ENCODE data around the gene MARCHF3.

Gene MARCHF3

GRCh38 chr5:126963822-126964375 is 66.5 kb downstream of the MARCHF3 start:
- H3K4me3 ChIP-seq (replicated peaks; ENCODE audit: low read depth, low read length), result no peak overlapping the region
- TF ChIP-seq CTCF (IDR thresholded peaks at IDR 0.05; ENCODE audit: low read depth, low read length, missing control alignments), result no peak
- no peak for DNase-seq (ENCODE audit: extremely low read depth, low read depth)

GRCh38 chr5:126961702-126962101 is 68.7 kb downstream of the MARCHF3 start:
- no peak overlapping the region for H3K4me3 ChIP-seq (replicated peaks; ENCODE audit: low read depth, low read length)
- no peak for DNase-seq (ENCODE audit: extremely low read depth, low read depth)
- no peak for TF ChIP-seq CTCF (IDR thresholded peaks at IDR 0.05; ENCODE audit: low read depth, low read length, missing control alignments)

- TF ChIP-seq CTCF (IDR thresholded peaks at IDR 0.05; ENCODE audit: low read depth, low read length, missing control alignments), result no peak
- no peak for DNase-seq (ENCODE audit: extremely low read depth, low read depth)
- H3K4me3 ChIP-seq (replicated peaks; ENCODE audit: low read depth, low read length), result no peak overlapping the region
Measured at GRCh38 chr5:126961128-126961527, 69.2 kb downstream of the MARCHF3 start.

- no peak for TF ChIP-seq CTCF (IDR thresholded peaks at IDR 0.05; ENCODE audit: low read depth, low read length, missing control alignments)
- H3K4me3 ChIP-seq (replicated peaks; ENCODE audit: low read depth, low read length), result no peak overlapping the region
- DNase-seq (ENCODE audit: extremely low read depth, low read depth), result no peak
Measured at GRCh38 chr5:126959188-126959587, 71.2 kb downstream of the MARCHF3 start.

GRCh38 chr5:126956991-126957390 is 73.4 kb downstream of the MARCHF3 start:
- no peak overlapping the region for H3K4me3 ChIP-seq (replicated peaks; ENCODE audit: low read depth, low read length)
- TF ChIP-seq CTCF (IDR thresholded peaks at IDR 0.05; ENCODE audit: low read depth, low read length, missing control alignments), result no peak
- no peak for DNase-seq (ENCODE audit: extremely low read depth, low read depth)

GRCh38 chr5:126954981-126955380 is 75.4 kb downstream of the MARCHF3 start:
- H3K4me3 ChIP-seq (replicated peaks; ENCODE audit: low read depth, low read length), result no peak overlapping the region
- DNase-seq (ENCODE audit: extremely low read depth, low read depth), result no peak
- TF ChIP-seq CTCF (IDR thresholded peaks at IDR 0.05; ENCODE audit: low read depth, low read length, missing control alignments), result no peak

GRCh38 chr5:126953640-126954039 is 76.7 kb downstream of the MARCHF3 start:
- TF ChIP-seq CTCF (IDR thresholded peaks at IDR 0.05; ENCODE audit: low read depth, low read length, missing control alignments), result no peak
- DNase-seq (ENCODE audit: extremely low read depth, low read depth), result no peak
- H3K4me3 ChIP-seq (replicated peaks; ENCODE audit: low read depth, low read length), result no peak overlapping the region

Measured in HFF-Myc (cell line).